Erythroblast (primary cell): ENCODE results near the gene UBL7.

Experiments used
- GATA1 ChIP-seq: IDR thresholded peaks from 2 replicates; pipeline ENCODE4 v1.6.1; 2011; ENCODE audit warnings: low read depth, mild to moderate bottlenecking, control low read depth, low read length, moderate library complexity
- POLR2A ChIP-seq: IDR thresholded peaks from 2 replicates; pipeline ENCODE4 v1.6.1; 2011; ENCODE audit warnings: mild to moderate bottlenecking, low read length

- TF ChIP-seq POLR2A: no peak
- TF ChIP-seq GATA1: no peak
Measured at GRCh38 chr15:74454764-74455500, 6.0 kb downstream of the UBL7 start.
